Endothelial cell of umbilical vein (primary cell): ENCODE measurements around the gene CENPL. TPM values are rescaled to one million over a fixed set of nuclear protein-coding genes. Genes with fewer than 3 reads are reported as not detected.

ENCODE experiments used
- BruUV-seq: library from RNA; stranded (reverse); fragments of 400-500 nt; replicated peaks from 2 replicates; lab custom pipeline; 2021; lab: Mats Ljungman, UMichigan
- CTCF ChIA-PET: fragments of 300-600, 350-600 bp; sonication (Branson Sonifier 250); formaldehyde crosslinking; loops from one replicate; lab custom pipeline; 2021; ENCODE audit warnings: antibody characterized with exemption, inconsistent platforms; lab: Charles Lee
- POLR2A ChIA-PET: fragments of 300-600, 350-600 bp; sonication (Branson Sonifier 250); formaldehyde crosslinking; loops from one replicate; lab custom pipeline; 2021; ENCODE audit warnings: antibody characterized with exemption, inconsistent platforms; lab: Charles Lee
- DNase-seq: peaks from one replicate; pipeline ENCODE4 v3.0.0-alpha.2; 2011; ENCODE audit warnings: low read depth, low spot score
- FAIRE-seq: peaks from 2 replicates; lab custom pipeline; 2011; peaks lifted over from hg19 to GRCh38; lab: Jason Lieb, UNC
- H2AFZ ChIP-seq: 2 replicates; pipeline ENCODE4 v1.6.0; 2012; ENCODE audit warnings: low read depth, low read length, control low read depth, inconsistent platforms
- H3K27ac ChIP-seq: 2 replicates; pipeline ENCODE4 v1.5.1; 2011; ENCODE audit warnings: low read depth, mild to moderate bottlenecking, control low read depth, low read length, moderate library complexity; ENCODE audit not compliant: insufficient read depth
- H3K27me3 ChIP-seq, 2 experiments: 2 replicates each; pipeline versions ENCODE4 v1.6.0 to v1.6.1; 2011; ENCODE audit warnings: low read length in 2 of 2, mixed read lengths in 1 of 2; ENCODE audit not compliant: control insufficient read depth in 2 of 2, insufficient read depth in 2 of 2
- H3K36me3 ChIP-seq, 2 experiments: 2 replicates in 1 of 2; 3 replicates in 1 of 2; pipeline ENCODE4 v1.5.1; 2011; ENCODE audit warnings: low read length in 2 of 2, mild to moderate bottlenecking in 1 of 2, moderate library complexity in 1 of 2; ENCODE audit not compliant: control insufficient read depth in 2 of 2, insufficient read depth in 2 of 2; ENCODE audit errors: extremely low read depth in 1 of 2
- H3K4me1 ChIP-seq: 3 replicates; pipeline ENCODE4 v1.5.1; 2011; ENCODE audit warnings: mild to moderate bottlenecking, low read length; ENCODE audit not compliant: control insufficient read depth, insufficient read depth; ENCODE audit errors: extremely low read depth
- H3K4me2 ChIP-seq: 2 replicates; pipeline ENCODE4 v1.6.1; 2011; ENCODE audit warnings: low read length, control low read depth, mixed read lengths; ENCODE audit not compliant: insufficient read depth
- H3K4me3 ChIP-seq, 3 experiments: fragments of 200-600 bp in 1 of 3; sonication (generic), shearing (Covaris generic) in 1 of 3; replicated peaks in 1 of 3; 2 replicates each; pipeline ENCODE4 v1.5.1; 2011 to 2016; ENCODE audit warnings: control low read depth in 3 of 3, low read length in 3 of 3, mild to moderate bottlenecking in 2 of 3, inconsistent platforms in 1 of 3, low read depth in 1 of 3, moderate library complexity in 1 of 3; ENCODE audit not compliant: insufficient read depth in 1 of 3
- H3K79me2 ChIP-seq: 2 replicates; pipeline ENCODE4 v1.6.0; 2012; ENCODE audit warnings: low read length, inconsistent platforms; ENCODE audit not compliant: control insufficient read depth, insufficient read depth
- H3K9ac ChIP-seq: replicated peaks from 2 replicates; pipeline ENCODE3; 2011; ENCODE audit warnings: low read length, control low read depth; ENCODE audit not compliant: insufficient read depth; ENCODE audit errors: extremely low read depth
- H3K9me1 ChIP-seq: replicated peaks from 3 replicates; pipeline ENCODE4 v1.6.0; 2011; ENCODE audit warnings: mild to moderate bottlenecking, low read length; ENCODE audit not compliant: control insufficient read depth, insufficient read depth; ENCODE audit errors: extremely low read depth
- H3K9me3 ChIP-seq: replicated peaks from 2 replicates; pipeline ENCODE4 v1.5.1; 2012; ENCODE audit warnings: low read length, inconsistent platforms; ENCODE audit not compliant: control insufficient read depth, insufficient read depth
- H4K20me1 ChIP-seq: replicated peaks from 2 replicates; pipeline ENCODE3; 2011; ENCODE audit warnings: mild to moderate bottlenecking, low read length; ENCODE audit not compliant: control insufficient read depth, insufficient read depth; ENCODE audit errors: extremely low read depth
- EZH2 ChIP-seq: IDR thresholded peaks from 2 replicates; pipeline ENCODE4 v1.6.1; 2012; ENCODE audit warnings: borderline replicate concordance, low read depth, mild to moderate bottlenecking, moderate library complexity, low read length, inconsistent platforms; ENCODE audit not compliant: severe bottlenecking
- FOS ChIP-seq: IDR thresholded peaks from 2 replicates; pipeline ENCODE4 v1.6.1; 2011; ENCODE audit warnings: mild to moderate bottlenecking, low read length, moderate library complexity, borderline replicate concordance; ENCODE audit not compliant: insufficient read depth
- GATA2 ChIP-seq: IDR thresholded peaks from 2 replicates; pipeline ENCODE4 v1.7.0; 2011; ENCODE audit warnings: low read depth, mild to moderate bottlenecking, moderate library complexity, mixed read lengths, low read length; ENCODE audit not compliant: insufficient read length, insufficient read depth
- JUN ChIP-seq: IDR thresholded peaks from 2 replicates; pipeline ENCODE4 v1.6.1; 2011; ENCODE audit warnings: borderline replicate concordance, low read depth; ENCODE audit not compliant: insufficient read length, insufficient read depth
- MYC ChIP-seq: IDR thresholded peaks from one replicate; pipeline ENCODE4 v1.6.1; 2011; ENCODE audit warnings: mild to moderate bottlenecking, low read depth, low read length
- POLR2A ChIP-seq: IDR thresholded peaks from 2 replicates; pipeline ENCODE4 v1.6.1; 2012; ENCODE audit warnings: low read depth, mild to moderate bottlenecking, control low read depth, low read length
- POLR2AphosphoS5 ChIP-seq: IDR thresholded peaks from 2 replicates; pipeline ENCODE4 v1.6.1; 2012; ENCODE audit warnings: low read depth, mild to moderate bottlenecking, control low read depth, low read length, moderate library complexity; ENCODE audit not compliant: insufficient read depth
- dilution Hi-C: fragments of 300-500 bp; cut with MboI; formaldehyde crosslinking; loops from one replicate; pipeline ENCODE4 v1.15.0; 2019; ENCODE audit warnings: low sequenced_read_pairs; ENCODE audit not compliant: extremely low pct_ligation_motif_present
- intact Hi-C: fragments of 100-400 bp; cut with micrococcal nuclease; formaldehyde crosslinking; loops from one replicate; pipeline ENCODE4 v1.10.0; 2022
- polyA plus RNA-seq, 4 experiments: library from polyadenylated mRNA; depleted of rRNA in 3 of 4; stranded (reverse) in 3 of 4; unstranded in 1 of 4; fragments of >200 nt; gene quantifications; 2 replicates each; pipeline versions ENCODE4 v1.2.1 to v1.2.3, GENCODE V29; 2011 to 2012; ENCODE audit warnings: missing spikeins in 1 of 4
- total RNA-seq: library from RNA; stranded (reverse); gene quantifications from 2 replicates; pipeline ENCODE4 v1.2.3, GENCODE V29; 2021
- TF ChIP-seq, protein P1 (sequence below): IDR thresholded peaks from 2 replicates; pipeline ENCODE4 v1.6.1; 2011; ENCODE audit not compliant: insufficient read depth, insufficient read length
- TF ChIP-seq, protein P2 (sequence below), 2 donors: IDR thresholded peaks; 1 replicate in 1 of 2; 2 replicates in 1 of 2; pipeline ENCODE4 v1.5.1; 2011; ENCODE audit warnings: low read length in 2 of 2, mild to moderate bottlenecking in 2 of 2, moderate library complexity in 2 of 2, control low read depth in 1 of 2, inconsistent platforms in 1 of 2, low read depth in 1 of 2; ENCODE audit not compliant: insufficient read depth in 1 of 2; ENCODE audit errors: extremely low read depth in 1 of 2

CENPL gene
- total and polyA plus RNA-seq, 2 donors (not counting 3 experiments of a cell fraction or from before 2014, with no cell fraction given) = 5.9 to 20.8 TPM

GRCh38 chr1:173775578-173776226 lies 49.0 kb downstream of the CENPL start:
- Histone ChIP-seq H3K4me2 (no peak overlapping the region), H3K9me1 (no peaks in the 10 kb centered on the region), H3K4me1 (no peaks in the 10 kb centered on the region), H2AFZ (no peak overlapping the region), H3K27me3 (no peaks in the 10 kb centered on the region), H3K27ac (no peak overlapping the region), H3K79me2 (no peaks in the 10 kb centered on the region), H3K4me3 (no peak overlapping the region), H3K9ac (no peak overlapping the region), H3K36me3 (peaks cover 3 to 9% of the 10 kb centered on the region in 2 experiments), H4K20me1 (no peaks in the 10 kb centered on the region), H3K9me3 (no peaks in the 10 kb centered on the region)
- FAIRE-seq (no peak), DNase-seq (no peak)
- BruUV-seq = no TSS peak
- ChIA-PET POLR2A (no interaction called here), CTCF (no interaction called here)
- dilution Hi-C loops = no loop called here
- TF ChIP-seq MYC = no peak
- no peak for TF ChIP-seq JUN
- no peak for TF ChIP-seq EZH2
- TF ChIP-seq, protein P1, sequence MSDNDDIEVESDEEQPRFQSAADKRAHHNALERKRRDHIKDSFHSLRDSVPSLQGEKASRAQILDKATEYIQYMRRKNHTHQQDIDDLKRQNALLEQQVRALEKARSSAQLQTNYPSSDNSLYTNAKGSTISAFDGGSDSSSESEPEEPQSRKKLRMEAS = no peak
- no peak for TF ChIP-seq POLR2A
- no peak for TF ChIP-seq POLR2AphosphoS5
- no peak for TF ChIP-seq GATA2
- TF ChIP-seq FOS = no peak
- TF ChIP-seq, protein P2, sequence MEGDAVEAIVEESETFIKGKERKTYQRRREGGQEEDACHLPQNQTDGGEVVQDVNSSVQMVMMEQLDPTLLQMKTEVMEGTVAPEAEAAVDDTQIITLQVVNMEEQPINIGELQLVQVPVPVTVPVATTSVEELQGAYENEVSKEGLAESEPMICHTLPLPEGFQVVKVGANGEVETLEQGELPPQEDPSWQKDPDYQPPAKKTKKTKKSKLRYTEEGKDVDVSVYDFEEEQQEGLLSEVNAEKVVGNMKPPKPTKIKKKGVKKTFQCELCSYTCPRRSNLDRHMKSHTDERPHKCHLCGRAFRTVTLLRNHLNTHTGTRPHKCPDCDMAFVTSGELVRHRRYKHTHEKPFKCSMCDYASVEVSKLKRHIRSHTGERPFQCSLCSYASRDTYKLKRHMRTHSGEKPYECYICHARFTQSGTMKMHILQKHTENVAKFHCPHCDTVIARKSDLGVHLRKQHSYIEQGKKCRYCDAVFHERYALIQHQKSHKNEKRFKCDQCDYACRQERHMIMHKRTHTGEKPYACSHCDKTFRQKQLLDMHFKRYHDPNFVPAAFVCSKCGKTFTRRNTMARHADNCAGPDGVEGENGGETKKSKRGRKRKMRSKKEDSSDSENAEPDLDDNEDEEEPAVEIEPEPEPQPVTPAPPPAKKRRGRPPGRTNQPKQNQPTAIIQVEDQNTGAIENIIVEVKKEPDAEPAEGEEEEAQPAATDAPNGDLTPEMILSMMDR (IDR thresholded peaks at IDR 0.05; ENCODE audit: extremely low read depth in 1 of 2, insufficient read depth in 1 of 2, low read depth in 1 of 2, low read length in 2 of 2) = no peak
- intact Hi-C loops = no loop called here
